22Rv1 (cell line): ENCODE measurements around the gene PSAT1.

Experiments
- H3K27ac ChIP-seq: fragments of 450-650 bp; 2 replicates; pipeline ENCODE4 v1.5.1; 2017
- ZFX ChIP-seq: fragments of 450-650 bp; IDR thresholded peaks from 2 replicates; pipeline ENCODE4 v1.6.1; 2017; ENCODE audit warnings: antibody characterized with exemption, borderline replicate concordance
- TF ChIP-seq, protein P1 (sequence below): fragments of 450-650 bp; IDR thresholded peaks from 2 replicates; pipeline ENCODE4 v1.5.1; 2017; ENCODE audit warnings: mild to moderate bottlenecking

Gene PSAT1

DNA sequence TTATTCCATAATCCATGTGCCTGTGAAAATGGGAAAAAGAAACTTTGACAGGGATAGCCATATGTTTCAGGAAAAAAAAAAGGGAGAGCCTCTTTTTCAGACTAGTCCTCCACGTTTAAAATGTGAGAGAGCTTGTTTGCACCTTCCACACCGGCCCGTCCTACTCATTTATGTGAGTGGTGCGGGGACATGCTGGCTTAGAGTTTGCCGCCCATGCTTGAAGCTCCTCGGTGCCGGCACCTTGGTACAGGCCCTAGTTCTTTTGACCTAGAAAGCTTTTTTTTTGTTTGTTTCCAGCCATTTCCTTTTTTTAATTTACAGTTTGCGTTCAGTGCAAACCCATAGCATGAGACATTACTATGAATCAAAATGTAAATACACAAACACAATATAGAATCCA is 27.8 kb downstream of the PSAT1 start:
- no peak for TF ChIP-seq ZFX
- TF ChIP-seq, protein P1, sequence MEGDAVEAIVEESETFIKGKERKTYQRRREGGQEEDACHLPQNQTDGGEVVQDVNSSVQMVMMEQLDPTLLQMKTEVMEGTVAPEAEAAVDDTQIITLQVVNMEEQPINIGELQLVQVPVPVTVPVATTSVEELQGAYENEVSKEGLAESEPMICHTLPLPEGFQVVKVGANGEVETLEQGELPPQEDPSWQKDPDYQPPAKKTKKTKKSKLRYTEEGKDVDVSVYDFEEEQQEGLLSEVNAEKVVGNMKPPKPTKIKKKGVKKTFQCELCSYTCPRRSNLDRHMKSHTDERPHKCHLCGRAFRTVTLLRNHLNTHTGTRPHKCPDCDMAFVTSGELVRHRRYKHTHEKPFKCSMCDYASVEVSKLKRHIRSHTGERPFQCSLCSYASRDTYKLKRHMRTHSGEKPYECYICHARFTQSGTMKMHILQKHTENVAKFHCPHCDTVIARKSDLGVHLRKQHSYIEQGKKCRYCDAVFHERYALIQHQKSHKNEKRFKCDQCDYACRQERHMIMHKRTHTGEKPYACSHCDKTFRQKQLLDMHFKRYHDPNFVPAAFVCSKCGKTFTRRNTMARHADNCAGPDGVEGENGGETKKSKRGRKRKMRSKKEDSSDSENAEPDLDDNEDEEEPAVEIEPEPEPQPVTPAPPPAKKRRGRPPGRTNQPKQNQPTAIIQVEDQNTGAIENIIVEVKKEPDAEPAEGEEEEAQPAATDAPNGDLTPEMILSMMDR: no peak
- H3K27ac ChIP-seq: peak overlapping the region; percentile 38

DNA sequence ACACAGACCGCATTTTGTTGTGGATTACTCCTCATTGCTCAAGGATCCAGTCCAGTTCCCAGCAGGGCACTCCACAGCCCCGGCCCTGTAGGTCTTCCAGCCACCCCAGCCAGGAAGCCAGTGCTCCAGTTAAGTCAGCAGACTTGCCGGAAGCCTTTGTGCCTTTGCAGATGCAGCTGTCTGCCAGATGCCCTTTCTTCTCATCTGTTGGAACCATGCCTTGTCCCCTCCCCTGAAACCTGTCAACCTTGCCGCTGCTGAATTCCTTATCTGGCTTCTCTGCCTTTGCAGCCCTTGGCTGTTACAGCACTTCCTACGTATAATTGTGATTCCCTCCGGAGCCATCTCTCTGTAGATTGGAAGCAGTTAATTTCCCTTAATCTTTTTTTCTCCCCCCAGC is 28.4 kb downstream of the PSAT1 start:
- TF ChIP-seq, protein P1: no peak
- no peak for TF ChIP-seq ZFX
- peak overlapping the region; percentile 38 for H3K27ac ChIP-seq

DNA sequence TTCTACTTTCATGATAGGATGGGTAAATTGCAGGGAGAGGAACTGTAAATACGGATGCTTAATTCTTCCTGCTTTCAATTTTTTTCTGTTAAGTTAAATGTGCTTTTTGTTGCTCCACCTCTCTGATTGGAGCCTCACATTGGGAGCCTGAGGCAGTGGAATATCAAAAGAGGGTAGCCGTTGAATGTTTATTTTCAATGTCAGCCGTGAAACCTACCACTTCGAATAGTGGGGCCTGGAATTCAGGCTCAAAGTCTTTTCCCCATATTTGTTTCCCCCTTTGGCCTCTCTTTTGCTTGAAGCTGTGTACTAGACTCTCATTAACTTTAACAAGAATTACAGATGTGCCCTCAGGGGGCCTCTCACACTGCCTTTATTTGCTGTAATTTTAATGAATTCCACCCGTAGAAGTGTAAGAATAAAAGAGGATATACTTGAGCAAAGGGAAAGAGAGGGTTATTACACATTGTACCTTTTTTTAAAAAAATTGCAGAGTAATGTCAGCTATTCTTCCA is 29.0 kb downstream of the PSAT1 start:
- TF ChIP-seq ZFX: no peak
- TF ChIP-seq, protein P1: no peak
- H3K27ac ChIP-seq: peak overlapping the region; percentile 38

DNA sequence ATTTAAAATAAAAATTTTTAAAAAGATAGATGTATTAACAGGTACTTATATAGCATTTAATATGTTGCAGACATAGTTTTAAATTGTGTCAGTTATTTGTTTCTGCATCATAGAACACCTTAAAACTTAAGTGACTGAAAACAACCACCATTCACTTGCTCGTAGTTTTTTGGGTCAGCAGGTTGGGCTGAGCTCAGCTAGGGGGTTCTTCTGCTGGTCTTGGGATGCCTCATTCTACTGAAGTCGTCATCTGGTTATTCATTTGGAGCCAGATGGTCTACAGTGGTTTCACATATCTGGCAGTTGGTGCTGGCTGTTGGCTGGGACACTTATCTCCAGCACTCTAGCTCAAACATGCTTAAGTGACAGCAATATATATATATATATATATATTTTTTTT is 29.6 kb downstream of the PSAT1 start:
- 0 out of 2 replicates have a peak overlapping the region, but pooled peaks have one; percentile 38 for H3K27ac ChIP-seq
- TF ChIP-seq ZFX: no peak
- TF ChIP-seq, protein P1: no peak

DNA sequence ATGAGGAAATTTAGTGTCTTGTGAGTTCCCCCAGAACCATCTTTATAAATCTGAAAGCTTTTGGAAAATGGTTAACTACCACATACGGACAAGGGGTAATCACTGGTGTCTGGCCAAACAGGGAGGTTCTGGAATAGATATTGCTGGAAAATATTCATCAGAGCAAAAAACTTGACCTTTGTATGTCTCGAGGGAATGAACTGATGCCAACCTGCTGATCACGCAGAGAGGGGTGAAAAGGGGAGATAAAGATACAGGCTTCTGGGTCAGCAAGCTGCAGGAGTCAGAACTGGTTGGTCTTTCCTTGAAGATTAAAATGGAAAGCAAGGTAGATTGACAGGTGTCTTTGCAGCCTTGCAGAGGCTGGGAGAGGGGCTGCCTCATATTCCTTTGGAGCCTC is 35.5 kb downstream of the PSAT1 start:
- TF ChIP-seq ZFX: no peak
- H3K27ac ChIP-seq: no peak overlapping the region

DNA sequence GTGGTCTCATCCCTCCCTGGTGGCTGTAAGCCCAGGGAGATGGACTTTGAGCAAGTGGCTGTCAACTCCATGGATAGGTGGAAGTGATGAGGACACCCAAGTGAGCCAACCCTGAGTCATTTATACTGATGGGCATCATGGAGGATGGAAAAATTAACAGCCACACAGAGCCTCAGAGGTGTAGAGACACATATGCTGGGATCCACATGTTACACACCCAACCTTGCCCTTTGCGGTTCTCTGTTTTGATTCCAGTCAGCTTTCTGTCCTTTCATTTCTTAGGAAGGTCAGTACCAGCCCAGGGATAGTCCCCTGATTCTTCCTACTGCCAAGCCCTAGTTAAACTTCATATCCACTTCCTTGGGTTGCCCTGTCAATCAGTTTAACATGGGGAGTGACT is 51.9 kb downstream of the PSAT1 start:
- TF ChIP-seq, protein P1: no peak

DNA sequence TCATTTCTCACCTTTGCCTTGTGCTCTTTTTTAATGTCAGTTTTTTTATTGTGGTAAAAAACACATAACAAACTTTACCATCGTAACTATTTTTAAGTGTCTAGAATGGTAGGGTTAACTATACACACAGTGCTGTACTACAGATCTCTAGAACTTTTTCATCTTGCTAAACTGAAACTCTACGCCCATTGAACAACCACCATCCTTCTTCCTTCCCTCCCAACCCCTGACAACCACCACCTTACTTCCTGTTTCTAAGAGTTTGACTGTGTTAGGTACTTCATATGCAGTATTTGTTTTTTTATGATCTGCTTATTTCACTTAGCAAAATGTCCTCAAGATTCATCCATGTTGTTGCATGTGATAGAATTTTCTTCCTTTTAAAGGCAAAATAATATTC is 54.9 kb downstream of the PSAT1 start:
- H3K27ac ChIP-seq: no peak overlapping the region
- TF ChIP-seq, protein P1: no peak
- no peak for TF ChIP-seq ZFX

More for the DNA sequence above, 51.9 kb downstream of the PSAT1 start:
- H3K27ac ChIP-seq: no peak overlapping the region
